NCI-H2107 treated with DMSO at 0.1 percent for 48 hours (cell line): ENCODE results near the gene GRIN1.

Experiments
- DNase-seq: peaks from one replicate; lab custom pipeline; 2025; ENCODE audit not compliant: unreplicated experiment; lab: John Stamatoyannopoulos, UW

GRIN1 gene

DNA sequence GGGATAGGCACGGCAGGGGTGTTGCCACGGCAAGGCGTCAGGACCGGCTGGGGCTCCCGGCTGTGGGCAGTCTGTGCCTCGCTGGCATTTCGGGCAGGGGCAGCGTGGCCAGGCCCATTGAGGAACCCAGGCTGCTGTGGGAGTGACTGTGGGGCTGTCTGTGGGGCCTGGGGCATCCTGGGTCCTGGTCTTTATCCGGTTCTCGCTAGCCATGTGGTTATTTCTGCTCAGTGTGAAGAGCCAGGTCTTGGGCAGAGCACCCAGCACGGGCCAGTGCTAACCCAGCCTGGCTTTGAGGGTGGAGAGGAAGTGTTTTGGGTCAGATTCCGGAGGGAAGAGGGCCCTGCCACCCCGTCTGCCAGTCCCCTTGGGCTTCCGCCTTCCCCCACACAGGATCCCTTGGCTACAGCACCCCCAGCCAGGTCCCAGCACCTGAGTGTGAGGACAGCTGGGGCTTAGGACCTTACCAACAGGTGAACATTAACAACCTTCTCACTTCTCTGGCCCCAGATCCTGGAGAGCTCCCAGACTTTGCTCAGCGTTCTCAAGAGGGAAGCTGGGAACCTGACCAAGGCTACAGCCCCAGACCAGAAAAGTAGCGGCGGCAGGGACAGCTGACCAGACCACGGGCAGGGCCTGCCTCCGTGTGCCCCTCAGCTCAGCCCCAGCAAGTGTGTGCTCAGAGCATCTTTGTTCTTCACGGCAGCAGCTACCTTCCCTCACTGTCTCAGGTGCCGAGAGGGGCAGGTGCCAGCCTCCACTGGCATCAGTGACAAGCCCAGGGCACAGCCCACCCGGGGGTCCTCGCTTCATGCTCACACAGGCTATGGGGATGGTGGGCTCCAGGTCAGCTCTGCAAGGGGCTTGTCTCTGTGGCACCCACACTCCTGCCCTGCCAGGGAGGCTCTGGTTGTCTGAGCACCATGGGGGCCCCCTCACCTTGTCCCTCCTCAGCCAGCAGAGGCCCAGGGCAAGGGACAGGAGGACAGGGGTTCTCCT, 50.6 kb downstream of the GRIN1 start:
- DNase-seq, result no peak

DNA sequence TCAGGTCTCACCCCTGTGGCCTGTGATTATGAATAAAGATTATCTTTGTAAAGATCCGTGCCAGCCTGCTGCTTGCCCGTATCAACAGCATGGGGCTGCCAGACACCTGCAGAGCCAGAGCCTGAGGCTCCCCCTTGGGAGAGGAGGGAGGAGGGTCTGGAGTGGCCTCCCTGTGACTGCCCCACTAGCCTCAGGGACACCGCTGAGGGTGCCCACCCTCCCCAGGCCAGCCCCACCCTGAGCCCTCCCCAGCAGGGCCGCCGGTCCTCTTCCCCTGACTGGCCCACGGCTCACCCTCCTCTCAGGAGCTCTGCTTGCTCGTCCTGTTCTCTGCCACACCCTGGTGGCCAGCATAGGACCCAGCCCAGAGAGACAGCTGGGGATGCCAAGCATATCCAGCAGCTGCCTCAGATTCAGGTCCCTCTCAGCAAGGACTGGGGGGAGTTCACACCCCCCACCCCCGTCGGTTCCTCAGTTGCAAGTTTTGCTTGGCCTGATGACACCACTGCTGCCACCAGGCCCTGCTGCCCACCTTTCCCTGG, 51.4 kb downstream of the GRIN1 start:
- DNase-seq, result no peak

DNA sequence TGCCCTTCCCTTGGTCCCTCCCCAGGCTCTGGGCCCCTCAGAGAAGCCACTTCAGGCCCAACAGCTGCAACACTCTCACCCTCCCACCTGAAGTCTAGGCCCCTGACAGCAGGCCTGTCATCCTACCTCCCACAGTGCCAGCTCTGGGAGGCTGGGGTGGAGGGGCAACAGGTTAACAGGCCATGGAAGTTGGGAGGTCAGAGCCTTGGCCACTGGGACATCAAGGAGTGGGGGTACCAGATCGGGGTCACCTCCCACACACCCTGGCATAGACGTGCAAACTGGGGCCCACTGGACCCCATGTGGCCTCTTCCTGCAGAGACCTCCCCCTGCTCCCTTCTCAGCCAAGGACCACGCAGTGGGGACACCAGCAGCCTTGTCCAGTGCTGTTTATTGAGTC, 52.3 kb downstream of the GRIN1 start:
- no peak for DNase-seq

DNA sequence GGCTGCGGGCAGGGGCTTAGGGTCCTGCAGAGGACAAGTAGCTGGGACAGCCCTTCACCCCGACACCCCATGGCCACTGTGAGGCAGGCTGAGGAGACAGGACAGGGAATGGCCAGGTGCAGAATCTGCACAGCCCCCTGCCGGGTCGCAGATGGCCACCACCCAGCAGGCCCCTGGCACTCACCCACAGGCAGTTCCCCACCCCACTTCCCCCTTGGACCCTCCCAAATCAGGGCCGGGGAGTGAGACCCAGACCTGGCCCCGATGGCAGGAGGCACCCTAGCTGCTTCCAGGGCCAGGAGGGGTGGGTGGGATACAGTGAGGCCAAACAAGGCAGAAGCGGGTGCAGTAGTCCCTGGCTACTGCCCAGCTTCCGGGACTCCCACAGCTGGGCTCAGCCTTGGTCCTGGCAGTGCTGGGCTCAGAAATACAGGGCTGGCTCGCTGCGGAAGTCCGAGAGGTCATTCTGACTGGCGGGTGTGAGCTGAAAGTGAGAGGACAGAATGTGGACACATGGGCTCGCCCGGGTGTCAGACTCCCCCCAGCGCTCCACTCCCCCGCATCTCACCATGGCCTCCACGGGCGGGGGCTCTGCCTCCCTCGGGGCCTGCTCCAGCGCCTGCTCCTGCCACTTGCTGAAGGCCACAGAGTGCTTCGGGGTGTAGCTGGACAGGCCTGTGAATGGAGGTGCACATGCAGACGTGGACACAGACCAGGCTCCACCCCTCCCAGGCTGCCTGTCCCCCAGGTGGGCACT, 52.9 kb downstream of the GRIN1 start:
- no peak for DNase-seq

DNA sequence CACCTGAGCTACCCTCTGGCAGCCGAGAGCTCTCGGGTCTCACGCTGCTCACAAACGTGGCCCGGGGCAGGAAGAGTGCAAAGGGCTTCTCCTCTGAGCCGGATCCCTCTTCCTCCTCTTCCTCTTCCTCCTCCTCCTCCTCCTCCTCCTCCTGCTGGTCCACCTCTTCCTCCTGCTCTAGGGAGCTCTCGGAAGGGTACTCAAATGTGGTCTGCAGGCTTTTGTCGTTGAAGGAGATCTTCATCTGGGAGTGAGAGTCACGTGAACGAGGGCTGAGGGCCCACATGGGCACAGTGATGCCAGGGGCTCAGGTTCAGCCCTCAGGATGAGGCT, 53.5 kb downstream of the GRIN1 start:
- DNase-seq, result no peak

DNA sequence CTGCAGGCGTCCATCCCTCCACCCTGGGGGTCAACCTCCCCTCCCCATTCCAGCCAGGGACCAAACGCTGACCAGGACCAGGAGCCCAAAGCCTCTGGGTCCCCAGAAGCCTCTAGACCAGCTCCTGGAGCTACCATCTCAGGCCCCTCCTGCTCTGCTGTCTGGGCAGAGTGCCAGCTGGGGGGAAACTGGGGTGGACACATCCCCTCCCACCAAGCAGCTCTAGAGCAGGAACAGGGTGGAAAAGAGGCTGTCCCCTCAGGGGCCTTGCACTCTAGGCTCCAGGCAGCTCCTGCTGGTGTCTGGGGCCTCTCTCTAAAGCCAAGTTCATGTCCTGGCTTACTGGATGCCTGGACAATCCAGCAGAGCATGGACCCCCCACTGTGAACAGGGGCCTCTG, 53.9 kb downstream of the GRIN1 start:
- no peak for DNase-seq

DNA sequence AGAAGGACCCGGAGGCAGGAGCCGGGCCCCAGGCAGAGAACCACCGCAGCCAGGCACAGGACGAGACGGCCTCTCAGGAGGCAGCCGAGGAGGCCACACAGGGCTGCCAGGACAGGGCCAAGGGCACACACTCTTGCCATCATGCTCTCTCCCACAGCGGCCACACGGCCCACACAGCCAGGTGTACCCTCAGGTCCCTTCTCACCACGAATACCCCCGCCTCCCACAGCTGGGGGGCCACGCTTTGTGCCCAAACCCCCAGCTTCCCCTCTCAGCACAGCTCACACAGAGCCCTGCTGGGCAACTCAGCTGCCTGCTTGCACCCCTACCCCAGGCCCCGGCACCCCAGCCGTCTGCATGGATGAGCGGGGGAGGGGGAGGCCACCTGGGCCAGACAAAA, 54.8 kb downstream of the GRIN1 start:
- DNase-seq, result no peak

DNA sequence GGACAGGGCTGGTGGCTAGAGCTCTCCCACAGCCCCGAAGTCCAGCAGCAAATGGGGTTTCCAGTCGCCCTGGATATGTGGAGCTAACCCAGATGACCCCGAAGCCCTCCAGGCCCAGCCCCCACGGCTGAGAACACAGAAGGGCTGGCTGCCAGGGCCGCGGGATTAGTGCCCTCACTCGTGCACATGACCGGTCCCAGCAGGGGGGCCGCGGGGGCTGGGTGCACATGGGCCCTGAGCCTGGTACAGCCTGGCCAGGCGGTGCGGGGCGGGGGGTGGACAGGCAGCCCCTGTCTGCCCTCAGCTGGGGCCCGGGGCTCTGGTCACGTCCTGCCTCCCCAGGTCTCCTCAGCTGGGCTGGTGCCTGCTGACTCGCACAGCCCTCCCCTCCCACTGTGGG, 55.4 kb downstream of the GRIN1 start:
- no peak for DNase-seq

DNA sequence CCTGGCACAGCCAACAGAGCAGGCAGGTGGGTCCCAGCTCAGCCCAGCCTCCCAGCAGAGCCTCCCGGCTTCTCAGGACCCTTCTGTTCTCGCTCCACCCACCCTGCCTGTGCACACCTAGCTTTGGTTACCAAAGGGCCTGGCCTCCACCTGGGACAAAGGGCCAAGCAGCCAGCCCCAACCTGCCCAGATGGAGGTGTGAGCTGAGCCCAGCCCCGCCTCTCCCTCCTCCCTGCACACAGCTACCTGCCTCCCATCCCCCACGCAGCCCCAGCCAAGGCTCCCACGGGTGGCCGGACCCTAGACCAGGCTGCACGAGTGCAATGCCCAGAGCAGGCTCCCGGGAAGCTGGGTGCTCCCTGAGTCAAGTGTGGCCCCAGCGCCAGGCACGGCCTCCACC, 56.0 kb downstream of the GRIN1 start:
- DNase-seq, result peak; percentile 51

DNA sequence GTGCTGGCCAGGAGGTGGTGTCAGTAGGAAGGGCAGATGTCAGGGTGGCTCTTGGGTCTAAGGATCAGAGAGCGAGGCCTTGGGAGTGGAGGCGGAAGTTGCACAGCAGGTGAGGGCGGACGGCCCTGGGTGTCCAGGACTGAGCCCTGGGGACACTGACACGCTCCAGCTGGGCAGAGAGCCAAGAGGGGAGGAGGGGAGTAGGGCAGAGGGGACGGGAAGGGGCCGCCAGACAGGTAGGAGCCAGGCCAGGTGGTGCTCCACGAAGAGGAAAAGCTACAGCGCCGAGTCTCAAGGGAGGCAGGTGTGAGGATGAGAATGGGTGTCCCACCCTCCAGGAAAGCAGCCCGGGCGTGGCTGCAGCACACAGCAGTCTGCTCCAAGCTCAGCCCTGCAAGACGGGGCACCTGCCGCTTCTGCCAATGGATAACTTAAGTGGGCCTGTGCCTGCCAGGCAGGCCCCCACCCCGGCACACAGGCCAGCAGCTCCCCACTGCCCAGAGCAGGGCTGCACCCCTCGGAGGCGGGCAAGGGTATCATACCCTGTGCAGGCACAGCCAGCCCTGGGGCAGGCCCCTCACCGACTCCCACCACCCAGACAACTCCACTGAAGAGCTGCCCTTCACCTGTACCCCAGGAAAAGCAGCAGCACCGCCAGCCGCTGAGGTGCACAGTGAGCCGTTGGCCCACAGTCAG, 56.7 kb downstream of the GRIN1 start:
- peak; percentile 97 for DNase-seq

DNA sequence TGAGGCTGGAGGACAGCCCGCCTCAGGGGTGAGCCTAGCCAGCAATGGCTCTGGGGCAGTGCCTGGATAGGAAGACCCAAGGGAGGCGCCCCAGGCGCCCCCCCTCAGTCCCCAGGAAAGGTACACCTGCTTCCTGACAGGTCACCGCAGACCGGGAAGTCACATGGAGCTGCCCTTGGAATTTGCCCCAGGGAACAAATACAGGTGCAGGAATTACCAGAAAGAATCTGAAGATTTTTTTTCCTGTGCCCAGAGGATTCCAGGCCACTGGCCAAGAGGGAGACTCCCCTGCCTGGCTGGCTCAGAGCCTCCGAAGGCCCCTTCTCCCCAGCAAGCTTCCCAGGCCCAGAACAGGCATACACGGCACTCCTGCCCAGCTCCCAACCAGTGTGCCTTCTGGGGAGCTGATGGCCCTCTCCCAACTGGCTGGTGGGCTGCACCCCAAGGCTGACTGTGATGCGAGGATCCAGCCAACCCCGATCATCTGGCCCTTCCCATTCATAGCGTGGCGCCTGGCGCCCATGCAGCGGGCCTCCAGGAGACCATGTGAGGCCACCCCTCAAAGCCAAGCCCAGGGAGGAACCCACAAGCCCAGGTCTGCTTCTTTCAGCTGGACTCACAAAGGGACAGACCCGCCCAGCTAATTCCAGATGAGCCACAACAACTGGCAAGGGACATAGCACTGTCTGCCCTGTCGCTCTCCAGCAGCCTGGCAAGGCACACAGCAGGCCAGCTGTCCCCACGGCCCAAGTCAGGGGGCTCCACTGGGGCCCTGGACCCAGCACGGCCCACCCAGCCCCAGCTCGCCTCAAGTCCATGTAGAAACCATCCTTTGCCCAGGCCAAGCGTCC, 59.3 kb downstream of the GRIN1 start:
- no peak for DNase-seq

DNA sequence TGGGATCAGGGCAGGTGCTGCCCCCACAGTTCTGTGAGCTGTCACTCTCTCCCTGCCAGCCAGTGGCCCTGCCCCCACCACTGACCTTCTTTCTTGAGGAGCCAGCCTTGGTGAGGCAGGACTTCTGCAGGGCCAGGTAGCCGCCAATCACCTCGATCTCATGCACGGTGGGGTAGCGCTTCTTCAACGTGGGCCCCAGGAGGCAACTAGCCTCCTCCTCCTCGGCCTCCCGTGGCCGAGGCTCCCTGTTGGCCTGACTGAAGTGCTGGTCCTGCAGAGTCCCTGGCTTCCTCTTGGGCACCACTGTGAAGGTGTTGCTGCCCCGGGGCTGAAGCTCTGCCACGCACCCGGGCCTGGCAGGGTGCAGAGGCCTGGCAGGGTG, 59.9 kb downstream of the GRIN1 start:
- no peak for DNase-seq

DNA sequence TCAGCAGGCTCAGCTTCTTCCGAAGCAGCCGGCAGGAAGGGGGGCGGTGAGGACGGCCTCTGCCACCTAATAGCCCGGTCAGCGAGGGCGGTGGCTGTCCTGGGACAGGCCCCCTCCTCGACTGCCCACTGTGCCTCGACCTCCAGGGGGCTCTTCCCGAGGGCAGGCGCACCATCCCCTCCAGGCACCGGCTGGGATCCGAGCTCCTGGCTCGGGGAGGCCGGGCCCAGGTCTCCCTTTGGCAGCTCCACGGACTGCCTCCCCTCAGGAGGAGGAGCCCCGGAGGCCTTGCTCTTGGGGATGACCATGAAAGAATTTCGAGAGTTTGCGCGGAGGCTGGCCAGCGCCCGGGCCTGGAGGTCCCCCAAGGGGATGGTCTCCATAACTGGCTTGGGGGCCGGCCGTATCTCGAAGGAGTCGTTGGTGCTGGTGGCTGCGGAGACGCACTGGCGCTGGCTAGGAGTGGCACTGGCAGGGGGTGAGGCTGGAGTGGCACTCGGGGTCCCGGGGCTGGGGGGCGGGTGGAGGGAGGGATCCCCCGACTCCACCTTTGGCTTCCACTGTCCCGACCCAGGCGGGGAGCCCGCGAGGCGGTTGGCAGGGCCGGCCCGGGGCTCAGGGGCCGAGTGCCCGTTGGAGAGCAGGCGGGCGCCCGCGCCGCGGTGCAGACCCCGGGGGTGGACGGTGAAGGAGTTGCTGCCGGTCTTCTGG, 60.6 kb downstream of the GRIN1 start:
- no peak for DNase-seq

DNA sequence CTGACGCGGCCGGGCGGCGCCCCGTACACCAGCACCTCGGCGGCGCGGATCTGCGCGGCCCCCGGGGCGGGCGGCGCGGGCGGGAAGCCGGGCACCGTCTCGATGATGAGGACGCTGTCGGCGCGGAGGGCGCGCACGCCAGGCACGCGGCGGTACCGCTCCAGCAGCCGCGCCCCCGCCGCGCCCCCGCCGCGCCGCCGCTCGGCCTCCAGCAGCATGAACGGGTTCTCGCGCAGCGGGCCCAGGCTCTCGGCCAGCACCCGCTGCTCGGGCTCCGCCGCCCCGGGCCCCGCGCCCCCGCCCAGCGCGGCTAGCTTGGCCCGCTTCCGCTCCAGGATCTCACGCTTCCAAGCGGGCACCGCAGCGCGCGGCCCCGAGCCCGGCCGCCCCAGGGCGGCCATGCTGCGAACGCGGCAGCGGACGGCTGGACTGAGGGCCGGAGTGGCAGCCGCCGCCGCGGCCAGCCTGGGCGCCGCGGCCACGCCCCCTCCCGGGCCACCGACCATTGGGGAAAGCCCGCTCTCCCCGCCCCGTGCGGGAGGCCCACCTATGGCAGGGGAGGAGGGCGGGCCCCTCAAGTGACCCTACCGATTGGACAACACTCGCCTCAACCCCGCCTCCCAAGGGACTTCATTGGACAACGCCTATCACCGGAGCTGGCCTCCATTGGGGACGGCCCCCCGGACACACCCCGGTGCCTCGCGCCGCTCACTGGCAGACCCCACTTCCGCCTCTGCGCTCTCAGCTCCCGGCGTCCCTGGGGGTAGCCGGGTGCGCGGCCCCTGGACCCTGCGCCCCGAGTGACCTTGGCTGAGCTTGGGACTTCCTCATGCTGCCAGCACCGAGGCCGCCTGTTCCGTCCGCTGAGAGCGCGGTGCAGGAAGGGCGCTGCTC, 61.6 kb downstream of the GRIN1 start, which contains the start of gene TPRN:
Gene TPRN, minus strand, starts transcription at position 431 of the 894 bp plus-strand sequence. Its CDS starts 30 bp downstream, at position 401.
- DNase-seq, result peak; percentile 98

DNA sequence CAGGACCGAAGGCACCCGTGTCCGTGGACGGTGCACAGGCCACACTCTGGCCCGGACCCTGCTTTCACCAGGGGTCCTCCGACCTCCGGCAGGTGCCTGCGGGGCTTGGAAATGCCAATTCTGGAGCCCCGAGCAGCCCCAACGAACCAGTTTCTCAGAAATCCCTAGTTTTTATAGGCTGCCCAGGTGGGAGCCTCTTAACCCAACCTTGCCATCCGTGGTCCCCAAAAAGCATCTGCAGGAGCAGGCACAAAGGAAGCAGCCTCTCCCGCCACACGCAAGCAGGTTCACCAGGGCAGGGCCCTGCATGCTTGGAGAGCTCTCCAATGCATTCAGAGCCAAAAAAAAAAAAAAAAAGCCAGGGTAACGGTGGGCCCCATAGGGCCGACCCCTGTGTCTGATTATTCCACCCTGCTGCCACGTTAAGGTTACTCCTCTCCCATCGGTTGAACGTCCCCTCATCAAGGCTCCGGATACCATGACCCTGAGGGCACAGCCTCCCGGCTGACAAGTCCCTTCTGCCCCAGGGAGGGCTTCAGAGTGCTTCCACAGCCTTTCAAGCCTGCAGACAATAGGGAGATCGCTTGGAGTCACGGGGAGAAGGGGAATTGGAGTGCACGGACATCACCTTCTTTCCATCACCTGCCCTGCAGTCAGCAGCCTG, 62.4 kb downstream of the GRIN1 start:
- no peak for DNase-seq

DNA sequence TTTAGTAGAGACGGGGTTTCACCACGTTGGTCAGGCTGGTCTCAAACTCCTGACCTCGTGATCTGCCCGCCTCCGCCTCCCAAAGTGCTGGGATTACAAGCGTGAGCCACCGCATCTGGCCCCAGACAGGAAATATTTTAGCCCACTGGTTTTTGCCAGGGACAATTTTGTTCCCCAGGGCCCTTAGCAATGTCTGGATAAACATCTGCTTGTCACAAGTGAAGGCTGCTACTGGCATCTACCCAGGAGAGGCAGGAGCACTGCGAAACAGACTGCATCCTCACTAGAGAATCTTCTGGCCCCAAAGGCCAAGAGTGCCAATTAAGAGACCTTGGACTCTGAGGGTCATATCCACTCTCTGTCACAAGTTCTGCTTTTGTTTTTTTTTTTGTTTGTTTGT, 64.0 kb downstream of the GRIN1 start:
- DNase-seq, result no peak

DNA sequence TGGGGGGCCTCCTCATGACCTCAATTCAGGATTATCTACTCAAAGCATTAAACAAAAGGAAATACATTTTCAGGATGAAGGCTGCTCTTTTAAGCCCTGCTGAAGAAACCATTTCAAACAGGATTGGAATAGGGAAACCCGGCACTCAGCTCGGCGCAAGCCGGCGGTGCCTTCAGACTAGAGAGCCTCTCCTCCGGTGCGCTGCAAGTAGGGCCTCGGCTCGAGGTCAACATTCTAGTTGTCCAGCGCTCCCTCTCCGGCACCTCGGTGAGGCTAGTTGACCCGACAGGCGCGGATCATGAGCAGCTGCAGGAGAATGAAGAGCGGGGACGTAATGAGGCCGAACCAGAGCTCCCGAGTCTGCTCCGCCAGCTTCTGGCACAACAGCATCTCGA, 65.8 kb downstream of the GRIN1 start:
- no peak for DNase-seq
